HG03025 (cell line): ENCODE measurements around the gene ZDHHC14.
"Not testable (repeated sequence)": the region's sequence is repeated elsewhere in the genome, so short reads cannot be mapped to it uniquely, and the experiment has no call there.

Source experiments
- ATAC-seq: cut with Tn5 transposase; IDR thresholded peaks from one replicate; pipeline ENCODE4 v1.9.1; 2021; ENCODE audit warnings: mild to moderate bottlenecking, moderate library complexity; ENCODE audit not compliant: unreplicated experiment, low FRiP score

The ZDHHC14 gene

DNA sequence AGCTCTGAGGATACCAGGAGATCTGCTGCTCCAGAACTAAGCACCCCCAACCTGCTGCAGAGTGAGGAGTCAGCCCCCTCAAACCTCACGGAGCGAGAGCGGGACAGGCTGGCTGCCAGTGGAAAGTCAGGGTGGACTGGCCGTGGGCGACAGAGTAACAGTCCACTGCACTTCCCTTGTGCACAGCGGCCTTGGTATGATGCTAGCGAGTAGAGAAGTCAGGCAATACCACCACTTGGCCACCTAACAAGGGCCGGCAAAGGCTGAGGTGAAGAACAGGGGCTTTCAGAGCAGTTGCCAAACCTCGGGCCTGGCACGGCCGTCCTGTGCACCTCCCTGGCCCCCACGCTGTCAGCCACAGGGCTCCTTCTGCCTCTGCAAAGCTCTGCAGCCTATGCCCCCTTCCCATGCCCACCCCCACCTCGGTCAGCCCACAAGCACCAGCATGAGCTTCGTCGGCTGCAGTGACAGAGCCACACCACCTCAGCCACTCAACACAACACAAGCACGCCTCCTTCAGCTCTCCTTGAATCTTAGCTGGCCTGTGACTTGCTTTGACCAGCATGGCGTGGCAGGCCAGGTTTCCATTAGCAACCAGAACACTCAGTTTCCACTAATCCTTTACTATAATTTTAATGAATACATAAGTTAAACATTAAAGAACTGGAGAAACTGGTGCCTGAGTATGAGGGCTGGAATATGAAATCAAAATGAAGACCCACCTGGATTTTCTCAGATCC is 314.5 kb downstream of the ZDHHC14 start:
- no peak for ATAC-seq

DNA sequence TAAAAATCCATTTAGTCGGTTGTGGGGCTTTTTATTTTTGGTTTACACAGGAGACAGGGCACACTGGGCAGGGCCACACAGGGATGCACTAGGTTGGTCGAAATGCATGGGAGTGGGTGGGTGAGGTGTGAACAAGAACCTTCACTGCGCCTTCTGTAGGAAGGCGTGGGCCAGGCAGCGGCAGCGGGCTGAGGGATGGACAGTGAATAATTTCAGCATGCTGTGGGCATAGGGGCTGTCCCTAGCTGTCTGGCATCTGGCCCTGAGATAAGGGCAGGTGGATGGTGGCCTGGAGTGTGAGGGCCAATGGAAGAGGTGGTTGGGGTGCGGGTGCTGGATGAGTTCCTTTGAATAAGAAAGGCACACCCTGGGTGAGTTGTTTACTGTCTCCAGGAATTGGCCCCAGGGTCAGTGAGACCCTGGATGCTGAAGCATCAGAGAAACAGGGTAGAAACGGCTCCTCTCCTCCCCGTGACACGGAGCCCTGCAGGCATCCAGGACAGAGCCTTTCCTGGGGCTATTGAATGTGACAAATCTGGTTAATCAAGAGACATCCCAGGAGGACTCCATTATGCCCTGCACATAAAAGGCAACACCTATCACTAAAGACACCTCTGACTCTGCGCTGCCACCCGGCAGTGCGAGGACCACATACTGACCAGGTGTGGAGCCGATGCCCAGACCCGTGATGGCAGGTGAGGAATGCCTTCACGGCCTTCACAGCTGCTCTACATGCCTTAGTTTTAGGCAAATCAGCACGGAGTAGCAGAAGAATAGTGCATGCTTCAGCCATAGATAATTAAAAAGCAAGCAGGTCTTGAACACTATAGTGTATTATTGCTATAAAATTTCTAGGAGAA is 319.0 kb downstream of the ZDHHC14 start:
- no peak for ATAC-seq

DNA sequence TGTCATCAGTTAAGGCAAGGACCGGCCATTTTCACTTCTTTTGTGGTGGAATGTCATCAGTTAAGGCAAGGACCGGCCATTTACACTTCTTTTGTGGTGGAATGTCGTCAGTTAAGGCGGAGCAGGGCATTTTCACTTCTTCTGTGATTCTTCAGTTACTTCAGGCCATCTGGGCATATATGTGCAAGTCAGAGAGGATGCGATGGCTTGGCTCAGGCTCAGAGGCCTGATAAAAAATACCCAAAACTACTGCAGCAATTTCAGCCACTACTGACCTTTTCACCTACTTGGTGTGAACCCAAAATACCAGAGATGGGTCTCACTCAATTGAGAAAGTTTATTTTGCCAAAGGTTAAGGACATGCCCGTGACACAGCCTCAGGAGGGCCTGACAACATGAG is 325.4 kb downstream of the ZDHHC14 start:
- ATAC-seq = not testable (repeated sequence)

DNA sequence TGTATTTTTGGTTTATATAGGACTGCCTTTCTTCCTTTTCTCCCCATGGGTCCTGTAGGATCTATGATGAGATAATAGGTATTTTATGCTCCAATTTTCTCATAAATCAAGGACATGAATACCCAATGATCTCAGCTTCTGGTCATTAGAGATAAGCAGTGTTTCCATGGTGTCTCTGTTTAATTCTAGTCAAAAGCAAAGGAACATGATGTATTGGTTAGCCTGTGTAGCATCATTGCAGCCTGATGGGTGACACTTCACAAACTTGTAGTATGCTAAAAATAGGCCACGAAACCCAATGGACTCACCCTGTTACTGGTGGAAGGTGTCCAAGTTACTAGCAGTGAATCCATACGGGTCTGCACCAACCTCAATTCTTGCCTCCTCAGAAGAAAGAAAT is 325.9 kb downstream of the ZDHHC14 start:
- ATAC-seq = no peak

DNA sequence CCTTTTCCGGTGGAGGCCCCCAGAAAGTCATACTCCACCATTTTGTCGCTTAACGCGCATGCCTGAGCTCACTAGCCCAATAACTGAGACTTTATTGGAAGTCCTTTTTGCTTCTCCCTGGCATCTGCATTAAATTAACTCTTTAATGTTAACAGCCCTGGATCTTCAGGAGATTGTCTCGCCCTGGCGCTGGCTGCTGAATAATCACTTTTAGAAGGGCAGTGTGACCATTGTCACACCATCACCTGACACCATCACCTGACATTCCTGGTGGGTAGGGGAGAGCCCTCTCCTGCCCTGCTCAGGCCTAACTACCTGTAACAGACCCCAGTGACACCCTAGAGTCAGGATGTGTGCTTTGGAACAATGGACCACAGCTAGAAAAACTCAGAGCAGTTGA is 326.6 kb downstream of the ZDHHC14 start:
- ATAC-seq = no peak

DNA sequence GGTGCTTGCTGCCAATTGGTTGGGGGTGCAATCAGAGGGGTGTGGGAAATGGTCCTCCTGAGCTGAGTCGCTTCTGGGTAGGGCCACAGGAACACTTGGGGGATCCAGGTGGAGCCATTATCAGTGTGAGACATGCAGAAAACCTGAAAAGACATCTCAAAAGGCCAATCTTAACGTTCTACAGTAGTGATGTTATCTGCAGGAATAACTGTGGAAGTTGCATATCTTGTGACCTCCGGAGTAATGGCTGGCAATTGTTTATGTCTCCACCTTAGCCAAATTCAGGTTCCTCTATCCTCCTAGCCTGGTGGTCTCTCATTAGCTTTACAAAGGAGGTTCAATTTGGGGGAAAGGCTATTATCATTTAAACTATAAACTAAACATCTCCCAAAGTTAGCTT is 327.2 kb downstream of the ZDHHC14 start:
- no peak for ATAC-seq

DNA sequence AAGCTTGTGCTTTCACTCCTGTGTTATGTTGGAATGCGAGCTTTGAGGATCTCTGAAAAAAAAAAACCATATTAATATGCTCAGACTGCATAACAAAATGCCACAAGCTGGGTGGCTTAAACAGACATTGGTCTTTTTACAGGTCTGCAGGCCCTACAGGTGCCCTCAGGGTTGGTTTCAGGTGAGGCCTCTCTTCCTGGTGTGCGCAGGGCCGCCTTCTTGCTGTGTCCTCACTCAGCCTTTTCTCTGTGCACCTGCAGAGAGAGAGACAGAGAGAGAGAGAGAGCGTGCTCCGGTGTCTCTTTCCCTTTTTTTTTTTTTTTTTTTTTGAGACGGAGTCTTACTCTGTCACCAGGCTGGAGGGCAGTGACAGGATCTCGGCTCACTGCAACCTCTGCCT is 327.9 kb downstream of the ZDHHC14 start:
- no peak for ATAC-seq

DNA sequence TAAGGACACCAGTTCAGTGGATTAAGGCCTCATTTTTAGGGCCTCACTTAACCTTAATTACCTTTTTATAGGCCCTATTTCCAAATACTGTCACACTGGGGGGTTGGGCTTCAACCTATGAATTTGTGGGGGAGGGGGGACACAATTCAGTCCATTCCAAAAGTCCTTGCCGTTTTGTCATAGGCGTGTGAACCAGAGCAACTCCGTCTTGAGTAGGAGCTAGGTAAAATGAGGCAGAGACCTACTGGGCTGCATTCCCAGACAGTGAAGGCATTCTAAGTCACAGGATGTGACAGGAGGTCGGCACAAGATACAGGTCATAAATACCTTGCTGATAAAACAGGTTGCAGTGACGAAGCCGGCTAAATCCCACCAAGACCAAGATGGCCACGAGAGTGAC is 328.6 kb downstream of the ZDHHC14 start:
- ATAC-seq = no peak

DNA sequence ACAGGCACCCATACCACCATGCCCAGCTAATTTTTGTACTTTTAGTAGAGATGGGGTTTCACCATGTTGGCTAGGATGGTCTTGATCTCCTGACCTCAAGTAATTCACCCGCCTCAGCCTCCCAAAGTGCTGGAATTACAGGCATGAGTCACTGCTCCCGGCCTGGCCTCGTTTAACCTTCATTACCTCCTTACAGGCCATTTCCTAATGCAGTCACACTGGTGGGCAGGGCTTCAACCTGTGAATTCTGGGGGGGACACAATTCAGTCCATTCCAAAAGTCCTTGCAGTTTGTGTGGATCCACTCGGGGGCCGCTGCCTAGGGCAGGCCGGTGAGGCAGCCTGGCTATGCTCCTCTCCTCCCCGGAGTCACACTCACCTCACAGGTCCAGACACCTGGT is 329.6 kb downstream of the ZDHHC14 start:
- no peak for ATAC-seq

DNA sequence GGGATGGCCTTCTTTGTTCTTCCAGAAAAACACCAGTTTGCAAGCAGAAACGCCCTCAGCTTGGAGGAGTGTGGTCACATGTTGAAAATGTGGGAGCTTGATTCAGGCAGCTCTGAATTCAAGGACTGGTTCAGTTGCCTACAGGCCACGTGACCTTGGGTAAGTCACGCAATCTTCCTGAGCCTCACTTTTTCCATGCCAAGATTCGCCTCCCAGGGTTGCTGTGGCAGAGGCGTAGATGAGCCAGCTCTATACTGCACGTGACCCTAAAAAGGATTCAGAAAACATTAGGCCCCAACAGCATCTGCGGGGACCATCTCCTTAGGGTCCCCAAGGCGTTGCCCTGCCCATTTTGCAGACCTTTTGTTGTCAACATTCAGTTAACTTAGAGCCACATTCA is 330.1 kb downstream of the ZDHHC14 start:
- no peak for ATAC-seq

DNA sequence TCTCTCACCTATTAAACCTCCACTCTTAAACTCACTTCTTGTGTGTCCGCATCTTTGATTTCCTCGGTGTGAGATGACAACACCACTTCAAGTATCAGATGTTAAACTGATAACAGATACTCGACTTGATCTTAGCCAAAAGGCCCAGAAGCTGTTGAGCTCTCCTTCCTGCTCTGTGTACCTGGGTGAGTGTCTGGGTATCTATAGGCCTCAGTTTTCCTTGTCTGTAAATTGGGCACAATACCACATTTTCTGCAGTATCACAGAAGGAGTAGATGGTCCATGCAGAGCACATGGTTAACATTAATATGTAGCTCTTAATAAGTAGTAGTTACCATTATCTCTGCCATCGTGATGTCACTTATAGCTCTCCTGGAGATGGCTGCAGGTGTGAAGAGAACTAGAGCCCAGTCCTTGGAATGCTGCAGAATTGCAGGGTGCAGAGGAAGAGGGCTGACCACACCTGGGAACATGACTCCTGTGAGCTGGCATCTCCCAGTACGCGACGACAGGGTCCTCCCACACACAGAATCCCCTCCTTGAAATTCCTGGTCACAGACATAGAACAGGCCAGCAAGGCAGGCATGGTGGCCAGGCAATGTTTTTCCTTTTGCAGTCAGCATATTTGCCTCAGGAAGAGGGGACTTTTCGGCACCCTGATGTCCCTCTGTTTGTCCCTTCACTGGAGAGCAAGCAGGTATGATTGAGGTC is 331.8 kb downstream of the ZDHHC14 start:
- no peak for ATAC-seq

DNA sequence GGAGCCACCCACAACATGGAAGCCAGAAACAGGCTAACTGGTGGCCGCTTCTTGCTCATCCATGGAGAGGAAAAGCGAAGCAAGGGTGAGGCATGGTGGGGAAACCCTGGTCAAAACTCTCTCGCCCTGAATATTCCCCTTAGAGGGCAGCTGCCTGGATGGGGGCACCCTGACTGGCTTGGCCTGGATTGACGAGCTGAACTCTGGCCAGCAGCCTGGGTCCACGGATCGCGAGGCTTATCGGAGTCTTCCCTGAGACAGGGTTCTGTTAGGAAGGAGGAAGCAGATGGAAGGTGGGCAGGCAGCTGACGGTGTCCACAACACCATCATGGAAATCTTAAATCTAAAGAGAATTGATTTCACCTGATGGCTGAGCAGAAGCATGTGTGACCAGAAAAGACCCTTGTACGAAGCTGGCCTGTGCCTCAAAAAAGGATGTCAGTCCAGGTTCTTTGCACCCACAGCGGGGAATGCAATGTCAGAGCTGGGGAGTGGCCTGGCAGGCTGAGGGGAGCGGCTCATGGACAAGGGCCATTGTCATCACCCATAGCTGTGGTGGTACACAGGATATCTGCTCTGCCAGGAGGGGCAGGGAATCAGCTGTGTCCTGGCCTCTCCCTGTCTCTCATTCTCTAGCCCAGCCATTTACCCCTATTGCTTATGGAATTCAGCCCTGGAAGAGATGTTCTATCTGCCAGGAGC is 332.6 kb downstream of the ZDHHC14 start:
- no peak for ATAC-seq

DNA sequence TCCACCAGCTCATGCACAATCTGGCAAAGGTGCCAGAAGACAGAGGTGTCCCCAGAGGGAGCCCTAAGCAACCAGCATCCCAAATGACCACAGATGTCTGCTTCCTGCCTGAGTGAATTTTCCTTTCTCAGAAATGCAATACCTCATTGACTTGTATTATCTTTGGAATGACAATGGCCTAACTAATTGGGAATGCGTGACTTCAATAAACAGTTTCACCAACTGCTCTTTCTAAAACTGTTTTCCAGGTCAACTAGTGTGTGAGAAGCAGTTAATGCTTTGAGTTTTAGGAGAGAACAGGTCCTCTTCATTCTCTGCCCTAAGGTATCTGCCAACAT is 333.1 kb downstream of the ZDHHC14 start:
- ATAC-seq = no peak

DNA sequence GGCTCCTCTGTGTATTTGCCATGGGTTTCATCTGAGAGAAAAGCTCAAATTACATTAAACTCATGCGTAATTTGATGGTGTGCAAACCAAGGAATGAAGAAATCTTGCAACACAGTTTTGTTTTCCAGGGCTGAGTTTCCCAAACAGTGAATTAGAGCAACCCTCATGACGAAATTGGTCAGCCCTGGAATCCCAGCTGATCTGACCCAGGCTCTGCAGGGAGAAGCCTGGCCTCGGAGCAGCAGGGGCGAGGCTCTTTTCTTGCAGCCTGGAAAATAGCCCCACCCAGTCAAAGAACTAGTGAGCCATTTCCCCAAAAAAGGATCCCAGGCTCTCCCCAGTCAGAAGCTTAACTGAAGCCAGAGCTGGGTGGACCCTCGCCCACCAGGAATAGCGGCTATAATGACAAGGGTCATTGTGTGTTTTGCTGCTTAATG is 334.8 kb downstream of the ZDHHC14 start:
- no peak for ATAC-seq

DNA sequence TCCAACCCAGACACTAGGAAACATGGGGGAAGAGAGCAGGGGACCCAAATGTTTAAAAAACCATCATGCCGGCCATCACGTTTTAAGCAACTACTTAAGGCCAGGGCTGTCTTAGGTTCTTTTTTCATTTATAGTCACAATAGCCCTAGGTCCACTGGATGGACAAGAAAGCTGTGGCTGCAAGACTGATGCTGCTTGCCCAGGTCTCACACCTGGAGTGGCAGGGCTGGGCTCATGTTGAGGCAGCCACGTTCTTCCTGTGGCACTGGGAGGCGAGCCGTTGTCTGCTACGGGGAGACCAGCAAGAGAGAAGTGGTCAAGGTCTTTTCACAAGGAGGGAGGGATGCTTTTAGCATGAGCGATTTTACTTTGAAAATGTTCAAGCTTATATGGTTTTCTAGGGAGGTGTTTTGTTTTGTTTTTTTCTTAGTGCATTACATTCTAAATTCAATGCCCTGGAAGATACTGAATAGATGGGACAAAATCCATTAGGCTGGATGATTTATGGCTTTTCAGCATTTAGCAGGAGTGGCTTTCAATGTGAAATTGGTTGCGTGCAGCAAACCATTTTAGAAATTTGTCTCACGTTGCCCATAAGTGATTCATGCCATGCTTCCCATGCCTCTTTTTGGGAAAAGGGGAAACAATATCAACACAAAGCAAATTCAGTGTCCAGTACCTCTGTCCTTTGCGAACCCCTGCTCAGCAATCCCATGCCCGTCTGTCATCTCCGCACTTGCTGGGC is 335.4 kb downstream of the ZDHHC14 start:
- ATAC-seq = no peak

DNA sequence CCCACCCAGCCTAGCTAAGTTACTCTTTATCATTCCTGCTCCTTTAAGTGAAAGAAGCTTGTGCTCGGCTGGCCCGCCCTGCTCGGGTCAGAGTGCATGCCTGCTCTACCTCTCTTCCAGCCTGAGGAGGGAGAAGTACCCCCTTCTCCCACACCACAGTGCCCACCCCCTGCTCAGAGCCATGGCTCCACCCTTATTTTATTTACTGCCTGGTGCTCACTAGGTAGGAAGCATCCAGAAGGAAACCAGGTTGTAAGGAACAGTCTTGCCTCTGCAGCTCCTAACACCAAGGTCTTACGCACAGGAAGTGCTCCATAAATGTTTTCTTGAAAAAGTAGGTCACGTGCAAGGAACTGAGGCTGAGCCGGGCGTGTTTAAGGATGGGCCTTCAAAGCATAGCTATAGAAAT is 336.4 kb downstream of the ZDHHC14 start:
- no peak for ATAC-seq

DNA sequence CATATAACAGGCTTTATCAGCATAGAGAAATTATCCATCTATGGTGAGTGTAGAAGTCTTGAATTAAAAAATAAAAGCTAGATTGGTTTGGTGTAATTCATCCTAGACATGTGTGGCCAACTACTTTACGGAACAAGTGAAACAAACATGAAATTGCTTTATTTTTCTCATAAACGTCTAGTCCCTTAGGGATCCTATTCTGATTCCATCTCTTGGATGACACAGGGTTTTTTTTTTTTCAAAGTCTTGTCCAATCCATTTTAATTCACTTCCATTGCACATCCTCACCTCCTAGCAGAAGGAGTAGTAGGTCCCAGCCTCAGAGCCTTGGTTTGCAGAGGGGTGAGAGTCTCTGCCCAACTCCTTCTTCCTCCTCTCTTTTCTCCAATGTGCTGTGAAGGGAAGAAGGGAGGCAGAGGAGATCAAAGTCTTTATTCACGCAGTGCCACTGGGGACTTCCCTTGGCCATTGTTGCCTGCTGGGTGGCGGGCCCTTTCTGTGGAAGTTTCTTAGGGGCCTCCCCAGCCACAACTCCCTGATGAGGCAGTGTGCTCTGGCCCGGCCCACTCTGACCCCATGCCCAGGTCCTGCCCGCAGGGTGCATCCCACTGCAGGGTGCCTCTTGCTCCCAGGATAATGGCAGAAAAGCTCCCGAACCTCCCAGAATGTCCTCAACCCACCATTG is 337.7 kb downstream of the ZDHHC14 start:
- no peak for ATAC-seq

DNA sequence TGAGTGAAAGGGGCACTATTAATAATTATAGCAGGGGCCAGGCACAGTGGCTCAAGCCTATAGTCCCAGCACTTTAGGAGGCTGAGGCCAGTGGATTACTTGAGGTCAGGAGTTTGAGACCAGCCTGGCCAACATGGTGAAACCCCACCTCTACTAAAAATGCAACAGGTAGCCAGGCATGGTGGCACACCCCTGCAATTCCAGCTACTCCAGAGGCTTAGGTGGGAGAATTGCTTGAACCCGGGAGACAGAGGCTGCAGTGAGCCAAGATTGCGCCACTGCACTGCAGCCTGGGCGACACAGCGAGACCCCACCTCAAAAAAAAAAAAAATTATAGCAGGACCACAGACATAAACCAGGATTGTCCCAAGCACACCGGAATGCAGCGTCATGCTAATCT is 340.0 kb downstream of the ZDHHC14 start:
- not testable (repeated sequence) for ATAC-seq

DNA sequence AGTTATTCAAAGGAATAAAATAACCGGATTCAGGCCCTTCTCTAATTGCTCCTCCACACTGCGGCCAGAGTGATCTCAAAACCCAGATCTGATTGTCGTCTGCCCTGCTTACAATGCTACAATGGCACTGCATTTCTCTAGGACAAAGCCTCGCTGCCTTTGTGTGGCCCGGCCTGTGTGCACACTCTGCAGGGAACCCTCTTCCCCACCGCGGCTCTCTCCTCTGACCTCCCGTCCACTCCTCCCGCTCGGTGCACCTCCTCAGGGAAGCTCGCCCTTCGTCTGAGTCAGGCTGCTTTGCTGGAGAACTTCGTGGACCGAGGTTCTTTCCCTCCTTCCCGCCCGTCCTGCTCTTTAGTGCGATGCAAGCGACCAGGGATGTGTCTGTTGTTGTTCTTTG is 340.4 kb downstream of the ZDHHC14 start:
- no peak for ATAC-seq

DNA sequence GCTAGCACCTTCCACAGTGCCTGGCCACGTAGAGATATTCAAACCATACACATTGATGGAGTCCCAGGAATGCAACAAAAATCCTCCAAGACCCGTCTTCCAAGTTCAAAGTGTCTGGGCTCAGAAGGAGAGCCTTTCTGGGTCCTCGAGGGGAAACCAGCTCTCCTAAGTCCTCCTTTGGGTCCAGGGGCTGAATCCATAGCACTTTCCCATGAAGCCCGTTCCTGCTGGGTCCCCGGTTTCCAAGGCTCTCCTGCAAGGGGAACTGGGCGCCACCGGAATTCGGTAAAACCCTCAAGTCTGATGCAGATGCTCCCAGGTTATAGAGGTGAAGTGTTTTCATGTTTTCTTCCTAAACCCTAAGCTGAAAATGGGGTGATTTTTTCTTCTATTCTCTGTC is 340.8 kb downstream of the ZDHHC14 start:
- no peak for ATAC-seq
